Stimulated activated CD8-positive, alpha-beta memory T cell treated with anti-CD3 and anti-CD28 coated beads, Interleukin-15, amount 100 ng/mL, for 24 hours (primary cell): ENCODE data around the gene BCAS3.
"Not testable (repeated sequence)": the region's sequence is repeated elsewhere in the genome, so short reads cannot be mapped to it uniquely, and the experiment has no call there.

Experiments
- DNase-seq: peaks from one replicate; pipeline ENCODE4 v3.0.0-alpha.2; 2020; ENCODE audit warnings: low read depth

Gene BCAS3

DNA sequence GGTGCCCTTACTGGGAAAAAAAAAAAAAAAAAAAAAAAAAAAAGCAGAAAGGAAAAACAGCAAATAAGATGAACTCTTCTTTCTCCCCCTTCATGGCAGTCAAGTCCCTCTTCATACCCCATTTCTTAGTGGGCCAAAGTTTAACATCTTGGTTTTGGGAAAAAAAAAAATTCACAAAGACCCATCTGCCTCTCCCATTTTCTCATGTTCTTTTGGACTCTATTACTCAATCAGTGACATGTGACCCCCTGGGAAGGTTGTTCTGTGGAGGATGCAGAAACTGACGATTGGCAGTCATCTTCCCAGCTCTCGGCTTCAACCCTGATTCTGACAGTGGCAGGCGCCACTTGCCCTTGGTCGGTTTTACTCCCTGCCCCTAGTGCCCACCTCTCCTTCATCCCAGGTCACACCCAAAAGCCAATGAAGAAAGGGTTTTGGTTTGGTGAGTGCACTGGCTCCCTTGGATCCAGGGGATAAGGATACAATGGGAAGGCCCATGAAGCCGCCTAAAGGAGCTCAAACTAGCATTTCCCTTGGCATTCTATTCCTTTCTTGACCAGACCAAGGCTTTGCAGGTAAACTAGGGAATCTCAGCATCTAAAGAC is 661.3 kb downstream of the BCAS3 start:
- DNase-seq = no peak

DNA sequence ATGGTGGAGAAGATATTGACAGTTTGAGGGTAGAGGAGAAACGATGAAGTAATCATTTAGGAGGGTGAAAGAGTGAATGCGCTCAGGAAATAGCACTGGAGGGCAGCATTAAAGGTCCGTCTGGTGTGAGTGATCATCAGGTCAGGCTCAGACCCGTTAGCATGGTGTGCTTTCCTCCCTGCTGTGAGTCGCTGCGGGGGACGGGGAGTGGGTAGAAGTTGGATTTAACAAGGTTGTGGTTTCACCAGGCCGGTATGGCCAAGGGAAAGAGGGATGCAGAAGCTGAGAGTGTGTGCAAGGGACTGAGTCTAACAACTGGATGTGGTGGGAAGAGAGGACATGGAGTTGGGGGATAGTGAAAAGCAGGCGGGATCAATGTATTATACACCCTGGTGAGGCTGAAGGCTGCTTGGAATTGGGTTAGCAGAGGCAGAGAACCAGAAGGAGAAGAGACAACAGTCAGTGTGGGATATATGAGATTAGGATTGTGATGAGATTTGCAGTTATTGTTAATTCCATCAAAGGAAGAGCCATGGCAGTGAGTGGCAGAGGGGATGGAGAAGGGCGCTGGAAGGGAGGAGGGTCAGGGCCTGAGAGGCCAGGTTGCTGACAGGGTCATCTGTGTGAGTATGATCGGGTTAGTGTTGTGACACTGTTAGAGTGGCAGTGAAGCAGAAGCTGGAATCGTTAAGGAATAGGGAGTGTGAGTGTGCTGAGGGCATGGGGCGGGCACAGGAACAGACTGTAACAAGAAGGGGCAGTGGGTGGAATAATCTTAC is 663.0 kb downstream of the BCAS3 start:
- DNase-seq = no peak

DNA sequence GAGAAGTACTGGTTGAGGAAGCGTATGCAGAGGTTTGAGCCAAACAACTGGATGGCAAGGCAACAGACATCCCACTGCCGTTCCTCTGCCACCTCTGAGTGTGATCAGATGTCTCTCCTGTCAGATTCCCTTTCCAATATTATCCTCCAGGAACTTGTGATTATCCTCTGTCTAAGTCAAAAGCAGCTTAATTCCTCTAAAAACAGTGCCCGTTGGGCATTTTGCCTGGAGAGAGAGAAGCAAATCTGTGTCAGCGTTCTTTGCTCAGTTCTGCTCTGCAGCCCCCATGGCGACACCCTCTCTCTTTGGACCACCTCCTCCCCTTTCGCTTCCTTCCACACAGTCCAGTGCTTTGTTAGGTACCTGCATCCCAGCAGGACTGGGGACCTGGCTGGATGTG is 665.9 kb downstream of the BCAS3 start:
- no peak for DNase-seq

DNA sequence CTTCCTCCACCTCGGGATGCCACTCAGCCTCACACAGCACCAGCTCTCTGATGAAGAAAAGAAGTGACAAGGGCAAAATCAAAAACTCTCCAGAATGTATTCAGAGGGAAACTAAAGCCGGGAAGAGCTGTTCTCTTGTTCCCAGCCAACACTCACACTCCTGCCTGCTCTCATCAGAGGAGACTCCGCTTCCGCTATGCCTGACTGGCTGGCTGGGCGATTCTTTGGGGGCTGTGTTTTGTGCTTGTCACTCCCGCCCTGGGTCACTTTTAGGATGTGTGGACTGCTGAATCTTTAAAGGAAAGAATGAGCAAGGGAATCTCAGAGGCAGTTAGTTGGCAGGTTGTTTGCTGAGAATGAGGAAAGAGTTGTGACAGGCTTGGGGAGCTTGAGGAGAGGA is 667.4 kb downstream of the BCAS3 start:
- no peak for DNase-seq

DNA sequence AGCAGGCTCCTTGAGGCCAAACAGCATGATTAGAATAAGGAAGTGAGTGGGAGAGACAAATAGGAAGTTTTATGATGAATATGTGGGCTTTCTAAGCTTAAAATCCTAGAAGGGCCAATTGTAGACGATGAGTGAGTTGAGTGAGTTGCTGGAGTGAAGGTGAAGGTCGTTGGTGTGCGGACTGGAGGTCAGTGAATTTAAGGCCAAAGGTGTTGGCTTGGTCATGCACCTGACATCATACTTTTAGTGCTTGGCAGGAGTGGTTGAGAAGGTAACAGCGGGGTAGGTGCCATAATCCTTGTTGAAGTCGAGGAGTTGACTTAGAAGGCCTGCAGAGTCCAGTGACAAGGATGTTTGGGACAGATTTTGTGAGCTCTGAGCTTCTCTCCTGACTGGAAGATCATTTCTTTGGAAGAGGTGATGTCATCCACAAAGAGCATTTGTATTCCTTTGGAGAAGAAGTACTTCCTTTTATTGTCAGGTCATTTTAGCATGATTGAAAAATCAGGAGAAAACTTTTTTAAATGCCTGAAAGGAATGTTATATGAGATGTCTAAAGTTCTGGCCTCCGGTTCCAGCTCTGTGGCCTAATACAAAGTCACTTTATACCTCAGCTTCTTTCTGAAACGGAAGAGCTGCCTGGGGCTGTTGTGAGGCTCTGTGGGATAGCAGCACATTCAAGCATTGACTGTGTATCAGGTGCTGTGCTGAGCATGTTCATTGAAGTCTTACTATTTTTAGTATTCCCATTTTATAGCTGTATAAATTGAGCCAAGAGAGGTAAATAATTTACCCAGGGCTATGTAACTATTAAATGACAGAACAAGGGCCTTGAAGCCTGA is 668.4 kb downstream of the BCAS3 start:
- no peak for DNase-seq

DNA sequence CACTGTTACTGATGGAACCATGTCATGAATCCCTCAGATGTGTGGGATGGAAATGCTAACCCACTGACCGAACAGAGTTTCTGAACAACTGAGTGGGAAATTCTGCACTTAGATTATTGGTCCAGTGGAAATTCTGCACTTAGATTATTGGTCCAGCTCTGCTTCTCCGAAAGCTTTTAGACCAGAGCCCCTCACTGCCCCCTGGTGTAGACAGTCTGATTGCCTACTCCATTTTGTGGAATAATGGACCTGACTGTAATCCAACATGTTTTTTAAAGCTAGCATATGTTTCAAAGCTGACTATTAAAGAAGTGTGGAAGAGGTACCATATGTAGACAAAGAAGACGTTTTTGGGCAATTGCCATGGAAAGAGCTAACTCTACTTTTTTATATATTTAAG is 671.7 kb downstream of the BCAS3 start:
- DNase-seq = no peak

DNA sequence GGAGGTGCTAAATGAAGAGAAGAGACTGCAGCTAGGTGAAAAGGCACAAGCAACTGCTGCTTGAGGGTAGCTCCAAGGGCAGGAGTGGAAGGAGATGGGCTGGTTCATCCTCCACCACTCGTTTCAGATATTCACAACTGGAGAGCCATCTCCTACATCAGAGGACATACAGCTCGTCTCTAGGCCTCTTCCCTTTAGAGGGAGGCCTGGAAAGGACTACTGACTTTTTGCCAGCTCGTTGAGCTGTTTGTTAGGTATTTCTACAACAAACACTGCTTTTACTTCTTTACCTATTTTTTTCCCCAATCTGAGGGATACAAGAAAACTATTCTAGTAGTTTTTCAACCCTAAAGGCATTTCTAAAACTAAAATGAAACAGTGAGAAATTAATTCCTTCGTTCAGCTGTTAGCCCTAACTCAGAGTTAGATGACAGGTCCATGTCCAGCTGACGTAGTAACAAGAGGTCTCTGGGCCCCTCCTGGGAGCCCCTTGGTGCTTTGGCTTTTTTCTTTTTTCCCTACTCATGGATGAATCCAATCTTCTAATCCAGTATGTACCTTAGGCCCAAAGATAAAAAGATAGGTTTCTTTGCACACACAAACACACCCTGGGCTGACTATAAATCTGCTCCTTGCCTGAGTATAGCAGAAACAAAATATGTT is 674.2 kb downstream of the BCAS3 start:
- no peak for DNase-seq

DNA sequence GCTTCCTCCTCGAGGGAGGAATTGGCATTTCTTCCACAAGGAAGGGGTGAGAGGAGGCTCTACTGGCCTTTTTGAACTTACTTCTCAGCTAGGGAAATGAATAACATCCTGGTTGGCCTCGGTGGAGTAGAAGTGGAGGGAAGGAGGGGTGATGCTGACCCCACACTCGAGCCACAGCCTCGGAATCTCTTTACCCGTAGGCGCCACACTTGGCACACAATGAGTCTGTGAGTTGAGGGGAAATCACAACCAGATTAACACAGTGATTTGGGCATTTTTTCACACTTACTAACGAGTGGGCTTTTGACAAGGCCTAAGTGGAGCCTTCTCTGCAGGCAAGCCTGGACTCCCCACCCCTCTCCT is 674.7 kb downstream of the BCAS3 start:
- no peak for DNase-seq

DNA sequence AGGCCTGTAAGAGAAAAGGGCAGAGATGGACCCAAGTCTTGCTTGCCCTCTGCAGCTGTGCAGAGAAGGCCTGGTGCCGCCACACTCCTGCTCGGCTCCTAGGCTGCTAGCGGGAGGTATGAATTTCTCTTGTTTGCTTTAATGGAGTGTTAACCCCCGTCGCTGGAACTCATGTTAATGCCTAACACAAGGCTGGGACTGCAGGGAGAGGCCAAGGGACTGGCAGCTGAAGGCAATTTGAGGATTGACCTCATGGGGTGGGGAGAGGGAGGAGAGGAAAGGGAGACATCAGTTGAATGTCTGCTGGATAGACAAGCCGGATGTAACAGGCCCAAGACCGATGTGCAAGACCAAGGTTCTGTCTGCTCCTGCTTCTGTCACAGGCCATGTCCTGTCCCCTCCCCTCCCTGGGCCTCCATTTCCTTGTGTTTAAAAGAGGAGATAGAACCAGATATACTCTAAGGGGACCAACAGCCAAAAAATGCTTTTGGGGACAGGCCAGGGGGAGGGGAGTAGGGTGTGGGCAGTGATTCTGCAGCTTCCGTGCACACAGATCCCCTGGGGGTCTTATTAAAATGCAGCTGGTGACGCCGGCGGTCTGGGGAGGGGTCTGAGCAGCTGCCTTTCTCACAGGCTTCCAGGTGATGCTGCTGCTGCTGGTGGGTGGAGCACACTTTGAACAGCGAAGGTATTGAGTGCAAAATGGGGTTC is 675.3 kb downstream of the BCAS3 start:
- no peak for DNase-seq

DNA sequence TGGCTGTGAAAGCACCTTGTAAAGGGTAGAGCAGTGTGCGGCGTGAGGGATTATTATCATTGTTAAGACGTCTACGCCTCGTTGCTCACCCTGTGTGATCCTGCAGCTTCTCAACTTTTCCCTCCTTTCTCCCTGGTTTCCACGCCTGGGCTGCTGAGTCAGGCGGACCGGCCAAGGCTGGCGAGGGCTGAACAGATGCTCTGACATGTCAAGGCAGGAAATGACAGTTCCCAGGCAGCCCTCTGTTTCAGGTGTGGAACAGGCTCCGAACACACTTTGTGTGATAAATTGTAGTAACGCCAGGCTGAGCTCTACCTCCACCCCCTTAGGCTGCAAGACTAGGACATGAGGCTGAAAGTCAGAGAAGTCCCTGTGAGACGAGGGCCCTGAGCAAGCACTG is 676.0 kb downstream of the BCAS3 start:
- DNase-seq = no peak

DNA sequence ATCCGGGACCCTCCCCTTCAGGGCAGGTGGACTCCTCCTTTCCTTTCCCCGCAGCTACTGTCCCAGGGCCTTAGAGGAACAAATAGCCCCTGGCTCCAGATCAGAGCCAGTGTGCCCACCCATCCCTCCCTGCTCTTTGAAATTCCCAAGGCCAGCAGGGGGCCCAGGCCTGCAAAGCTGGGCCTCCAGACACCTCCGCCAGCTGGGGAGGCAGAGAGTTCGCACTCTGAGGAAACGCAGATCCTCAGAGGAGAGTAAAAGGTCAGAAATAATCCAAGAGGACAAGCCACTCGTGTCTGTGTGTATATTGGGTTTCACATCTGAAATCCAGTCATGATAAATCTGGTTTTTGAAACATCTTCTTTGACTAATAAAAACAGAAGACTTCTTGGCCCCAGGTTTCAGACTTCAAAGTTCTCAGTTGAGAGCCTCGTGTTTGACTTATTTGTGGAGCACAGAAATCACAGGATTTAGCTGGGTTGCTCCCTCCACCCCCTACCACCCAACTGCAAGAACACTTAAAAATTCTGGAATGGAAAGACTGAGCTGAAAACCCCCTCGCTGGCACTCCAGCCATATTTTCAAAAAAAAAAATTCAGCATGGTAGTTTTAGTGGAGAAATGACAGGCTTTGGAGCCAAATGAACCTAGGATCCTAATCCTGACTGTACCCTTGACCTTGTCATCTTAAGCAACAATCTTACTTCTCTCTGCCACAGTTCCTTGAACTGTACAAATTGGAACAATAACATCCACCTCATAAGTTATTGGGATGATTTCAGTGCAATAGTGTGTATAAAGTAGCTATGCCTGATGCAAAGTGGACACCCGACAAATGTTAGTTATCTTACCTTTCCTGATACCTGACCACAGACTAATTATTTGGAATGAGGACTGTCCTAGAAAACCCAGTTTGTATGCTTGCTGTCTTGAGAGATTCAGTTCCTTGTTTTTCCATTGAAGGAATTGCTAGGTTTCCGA is 677.5 kb downstream of the BCAS3 start:
- DNase-seq = no peak

DNA sequence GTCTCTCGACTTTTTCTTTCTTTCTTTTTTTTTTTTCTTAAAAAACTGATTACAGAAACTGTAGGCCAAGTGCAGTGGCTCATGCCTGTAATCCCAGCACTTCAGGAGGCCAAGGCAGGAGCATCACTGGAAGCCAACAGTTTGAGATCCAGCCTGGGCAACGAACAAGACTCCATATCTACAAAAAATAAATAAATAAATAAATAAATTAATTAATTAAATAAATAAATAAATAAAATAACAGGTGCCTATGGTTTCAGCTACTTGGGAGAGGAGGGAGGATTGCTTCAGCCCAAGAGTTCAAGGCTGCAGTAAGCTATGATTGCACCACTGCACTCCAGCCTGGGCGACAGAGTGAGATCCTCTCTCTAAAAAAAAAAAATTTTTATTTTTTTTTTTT is 679.4 kb downstream of the BCAS3 start:
- DNase-seq = not testable (repeated sequence)

DNA sequence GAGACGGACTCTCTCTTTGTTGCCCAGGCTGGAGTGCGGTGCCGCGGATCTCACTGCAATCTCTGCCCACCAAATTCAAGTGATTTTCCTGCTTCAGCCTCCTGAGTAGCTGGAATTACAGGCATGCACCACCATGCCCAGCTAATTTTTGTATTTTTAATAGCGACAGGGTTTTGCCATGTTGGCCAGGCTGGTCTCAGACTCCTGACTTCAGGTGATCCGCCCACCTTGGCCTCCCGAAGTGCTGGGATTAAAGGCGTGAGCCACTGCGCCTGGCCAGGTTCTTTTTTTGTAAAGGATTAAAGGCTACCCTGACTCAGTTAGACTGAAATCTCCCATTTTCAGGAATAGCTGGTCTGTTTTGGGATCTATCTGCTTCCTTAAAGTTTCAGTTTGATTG is 681.9 kb downstream of the BCAS3 start:
- not testable (repeated sequence) for DNase-seq

DNA sequence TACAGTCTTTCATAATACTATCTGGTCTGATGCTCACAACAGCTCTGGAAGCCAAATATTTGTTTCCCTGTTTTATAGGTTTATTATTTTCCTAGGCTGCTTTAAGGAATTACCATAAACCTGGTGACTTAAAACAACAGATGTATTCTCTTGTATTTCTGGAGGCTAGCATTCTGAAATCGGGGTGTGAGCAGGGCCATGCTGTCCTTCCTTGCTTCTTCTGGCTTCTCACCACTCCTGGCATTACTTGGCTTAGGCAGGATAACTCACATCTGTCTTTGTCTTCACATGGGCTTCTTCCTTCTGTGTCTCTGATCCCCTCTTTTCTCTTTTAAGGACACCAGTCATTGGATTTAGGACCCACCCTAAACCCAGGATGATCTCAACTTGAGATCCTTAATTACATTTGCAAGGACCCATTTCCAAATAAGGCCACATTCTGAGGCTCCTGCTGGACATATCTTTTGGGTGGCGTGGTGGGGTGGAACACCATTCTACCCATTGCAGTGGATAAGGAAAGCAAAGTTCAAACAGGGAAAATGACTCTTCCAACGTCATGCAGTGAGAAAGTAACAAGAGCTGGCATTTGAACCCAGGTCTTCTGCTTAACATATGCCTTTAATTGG is 682.8 kb downstream of the BCAS3 start:
- no peak for DNase-seq

DNA sequence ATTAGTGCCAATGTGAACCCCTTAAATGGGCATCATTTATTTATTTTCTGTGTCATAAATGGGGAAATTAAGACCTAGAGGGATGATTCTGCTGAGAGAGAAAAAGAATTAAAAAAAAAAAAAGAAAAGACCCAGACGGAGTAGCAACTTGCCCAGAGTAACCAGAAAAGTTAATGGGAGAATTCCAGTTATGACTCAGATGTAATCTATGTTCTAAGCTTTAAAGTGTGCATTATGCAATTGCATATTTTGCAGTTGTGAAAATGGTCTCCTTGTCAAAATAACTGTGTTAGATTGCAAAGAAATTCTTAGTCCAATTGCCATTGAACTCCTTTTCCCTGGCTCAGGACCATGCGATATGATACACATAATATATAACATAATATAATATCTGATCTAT is 683.4 kb downstream of the BCAS3 start:
- no peak for DNase-seq

DNA sequence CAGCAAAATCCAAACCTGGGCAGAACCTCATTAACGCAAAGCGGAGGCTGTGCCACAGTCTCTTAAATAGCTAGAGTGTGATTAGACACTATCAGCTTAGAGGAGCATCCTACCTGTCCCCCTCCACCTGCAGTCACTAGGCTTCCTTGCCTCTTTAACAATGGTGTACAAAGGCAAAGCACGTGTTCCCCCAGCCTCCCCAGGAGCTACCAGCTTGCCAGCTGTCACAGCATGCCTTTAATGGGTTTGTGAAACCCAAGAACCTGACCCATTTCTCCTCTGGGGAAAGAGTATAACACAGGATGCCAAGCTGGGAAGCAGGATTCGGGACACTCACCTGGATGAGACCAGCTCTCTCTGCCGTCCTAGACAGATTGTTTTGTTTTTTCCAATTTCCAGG is 684.7 kb downstream of the BCAS3 start:
- no peak for DNase-seq

DNA sequence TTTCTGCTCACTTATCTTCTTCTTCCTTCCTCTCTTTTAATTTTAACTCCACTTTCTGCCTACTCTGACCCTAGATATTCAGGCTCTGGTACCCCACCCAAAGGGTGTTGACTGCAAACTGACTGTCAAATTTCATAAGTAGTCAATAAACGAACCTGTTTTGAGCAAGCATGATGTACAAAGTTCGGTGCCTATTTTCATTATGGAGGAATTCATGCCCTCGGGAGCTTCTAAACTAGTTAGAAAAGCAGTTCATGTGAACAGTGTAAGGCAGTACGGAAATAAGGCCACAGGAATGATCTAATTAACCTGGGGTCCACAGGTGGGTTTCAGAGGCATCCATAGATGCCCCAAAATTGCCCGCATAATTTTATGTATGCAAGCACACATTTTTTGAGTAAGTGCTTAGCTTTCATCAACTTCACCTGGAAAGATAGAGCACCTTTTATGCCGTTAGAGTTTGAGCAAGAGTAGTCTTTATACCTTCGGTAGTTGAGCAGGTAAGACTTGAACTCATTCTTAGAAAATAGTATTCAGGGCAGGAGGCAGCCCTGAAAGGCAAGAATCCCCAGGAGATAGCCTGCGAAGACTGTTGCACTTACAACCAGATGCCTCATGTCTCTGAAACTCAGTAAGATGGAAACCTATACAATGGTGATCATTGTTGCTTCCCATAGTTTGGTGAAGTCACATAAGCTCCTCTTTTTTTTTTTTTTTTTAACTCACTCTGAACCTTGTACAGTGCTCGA is 685.4 kb downstream of the BCAS3 start:
- DNase-seq = no peak

DNA sequence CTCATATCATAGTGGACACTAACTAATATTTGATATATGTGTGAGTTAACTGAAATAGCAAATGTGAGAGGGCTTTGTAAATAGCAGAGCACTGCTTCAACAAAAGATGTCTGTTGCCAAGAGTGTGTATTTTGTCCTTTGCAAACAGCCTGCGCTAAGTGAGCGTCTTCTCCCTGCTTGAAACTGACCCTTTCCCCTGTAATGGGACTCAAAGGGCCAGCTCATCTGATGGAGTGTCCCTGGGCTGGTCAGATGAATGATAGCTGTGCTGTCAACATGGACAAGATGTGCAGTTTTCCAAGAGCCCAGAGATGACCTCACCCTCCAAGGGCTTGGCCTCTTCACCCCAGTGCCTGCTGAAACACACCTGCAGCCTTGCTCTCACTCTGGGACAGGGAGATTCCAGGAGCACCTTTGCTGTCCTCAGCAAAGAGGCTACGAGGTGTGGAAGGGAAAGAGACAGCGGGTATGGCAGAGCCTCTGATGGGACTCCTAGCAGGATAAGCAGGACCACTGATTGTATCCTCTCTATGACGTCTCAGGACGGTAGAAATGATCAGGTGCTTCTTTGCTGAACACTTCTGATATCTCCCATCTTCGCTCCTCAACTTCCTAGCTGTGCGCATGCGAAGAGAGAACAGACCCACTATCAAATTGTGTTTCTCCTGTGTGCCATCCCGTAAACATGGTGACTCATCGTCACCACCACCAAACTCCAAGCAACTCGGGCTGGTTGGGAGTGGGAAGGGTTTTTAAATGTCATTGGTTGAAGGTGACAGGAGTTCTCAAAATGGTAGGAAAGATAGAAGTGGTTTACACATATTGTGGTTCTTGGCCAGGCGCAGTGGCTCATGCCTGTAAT is 686.2 kb downstream of the BCAS3 start:
- DNase-seq = no peak

DNA sequence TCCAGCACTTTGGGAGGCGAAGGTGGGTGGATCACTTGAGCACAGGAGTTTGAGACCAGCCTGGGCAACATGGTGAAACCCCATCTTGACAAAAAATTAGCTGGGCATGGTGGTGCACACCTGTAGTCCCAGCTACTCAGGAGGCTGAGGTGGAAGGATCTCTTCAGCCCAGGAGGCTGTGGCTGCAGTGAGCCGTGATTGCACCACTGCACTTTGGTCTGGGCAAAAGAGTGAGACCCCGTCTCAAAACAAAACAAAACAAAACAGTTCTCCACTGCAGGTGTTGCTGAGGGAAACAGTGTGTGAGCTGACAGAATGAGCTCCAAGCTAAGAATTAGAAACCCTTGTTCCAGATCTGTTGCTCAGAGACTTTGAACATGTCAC is 686.8 kb downstream of the BCAS3 start:
- DNase-seq = no peak
